GM19395 (cell line): ENCODE results near the gene MYH13.

Source experiments
- ATAC-seq: cut with Tn5 transposase; IDR thresholded peaks from one replicate; pipeline ENCODE4 v1.9.1; 2021; ENCODE audit warnings: mild to moderate bottlenecking, moderate library complexity; ENCODE audit not compliant: unreplicated experiment

The MYH13 gene

DNA sequence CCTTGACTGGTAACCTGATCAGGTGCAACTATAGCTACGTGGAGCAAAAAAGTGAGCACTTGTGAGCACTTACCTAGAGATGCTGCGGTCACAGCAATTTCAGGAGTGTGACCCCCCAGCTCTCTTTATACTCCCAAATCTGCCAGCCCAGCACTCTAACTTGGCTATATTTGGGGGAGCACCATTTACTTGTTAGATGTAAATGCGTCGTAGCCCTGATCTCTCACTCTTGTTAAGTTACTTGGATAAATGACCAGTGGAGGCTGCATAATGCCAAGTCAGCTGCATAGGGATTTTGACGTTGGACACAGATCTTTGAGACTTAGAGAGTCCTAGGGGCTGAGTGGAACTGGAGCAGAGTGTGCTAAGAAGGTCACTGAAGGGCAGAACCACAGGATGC lies at the start of gene MYH13:
MYH13 (minus strand) TSS at position 101 of the 400 bp plus-strand sequence. CDS start 8,476 bp downstream, outside the sequence.
- ATAC-seq, result no peak

DNA sequence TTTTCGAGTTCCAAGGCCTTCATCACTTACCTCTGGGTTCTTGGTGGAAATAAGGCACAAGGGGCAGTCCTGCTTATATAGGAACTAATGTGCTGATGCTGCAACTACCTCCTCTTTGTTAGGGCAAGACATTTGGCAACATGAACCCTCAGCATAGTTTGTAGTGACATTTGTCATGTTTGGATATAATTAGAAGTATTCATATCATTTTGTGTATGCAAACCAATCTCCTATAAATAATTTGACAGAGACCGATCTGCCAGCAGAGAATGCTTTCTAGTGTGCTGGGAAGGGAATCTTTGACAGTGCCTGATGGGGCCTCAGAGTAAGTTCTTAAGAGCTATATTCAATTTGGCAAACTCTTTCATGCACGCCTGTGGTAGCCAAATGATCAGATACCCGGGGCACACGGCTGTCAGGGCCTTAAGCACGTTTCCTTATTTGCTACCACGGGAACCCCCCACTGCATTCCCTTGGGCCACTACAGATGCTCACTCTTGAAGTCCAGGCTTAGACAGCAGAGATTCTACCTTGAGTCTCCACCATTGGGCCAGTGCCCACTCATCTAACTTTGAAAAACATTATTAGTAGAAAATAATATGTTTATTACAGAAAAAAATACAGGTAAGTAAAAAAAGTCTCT lies 49.2 kb upstream of the MYH13 start, which contains the start of gene MYH8:
MYH8 (minus strand) TSS at position 51 of the 643 bp plus-strand sequence. CDS start 1,723 bp downstream, outside the sequence.
- no peak for ATAC-seq

DNA sequence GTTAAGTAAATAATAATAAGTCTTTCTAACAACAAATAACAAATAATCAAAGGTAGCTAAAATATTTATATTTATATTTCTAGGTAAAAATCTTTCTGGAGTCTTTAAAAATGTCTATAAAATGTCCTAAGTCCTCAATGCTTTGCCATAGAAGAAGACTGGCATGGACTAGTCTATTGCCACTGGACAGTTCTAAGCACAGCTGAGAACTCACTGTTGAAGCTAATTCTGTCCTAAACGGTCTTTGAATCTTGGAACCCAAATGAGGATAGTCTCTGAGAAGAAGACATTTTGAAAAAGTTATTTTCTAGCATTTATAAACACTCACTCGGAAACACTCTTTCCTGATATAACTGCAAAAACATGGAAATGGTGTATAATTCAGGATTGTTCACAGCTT lies 48.4 kb upstream of the MYH13 start:
- no peak for ATAC-seq

DNA sequence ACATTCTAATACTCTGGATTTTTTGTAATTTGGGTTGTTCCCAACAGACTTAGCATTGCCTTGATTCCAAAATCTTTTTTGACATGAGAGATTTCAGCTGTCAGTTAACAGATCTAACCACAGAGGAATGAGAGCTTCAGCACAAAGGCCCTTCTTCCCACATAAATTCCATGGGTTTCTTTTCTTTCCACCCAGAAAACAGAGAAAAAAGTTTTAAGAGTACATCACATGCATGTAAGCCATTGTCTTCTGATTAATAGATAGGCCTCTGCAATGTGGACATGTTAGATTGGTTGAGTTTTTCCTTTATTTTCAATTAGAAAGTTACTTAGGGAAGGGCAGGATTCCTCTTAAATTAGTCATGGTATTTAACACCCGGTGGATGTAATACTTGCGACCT lies 48.0 kb upstream of the MYH13 start:
- no peak for ATAC-seq

DNA sequence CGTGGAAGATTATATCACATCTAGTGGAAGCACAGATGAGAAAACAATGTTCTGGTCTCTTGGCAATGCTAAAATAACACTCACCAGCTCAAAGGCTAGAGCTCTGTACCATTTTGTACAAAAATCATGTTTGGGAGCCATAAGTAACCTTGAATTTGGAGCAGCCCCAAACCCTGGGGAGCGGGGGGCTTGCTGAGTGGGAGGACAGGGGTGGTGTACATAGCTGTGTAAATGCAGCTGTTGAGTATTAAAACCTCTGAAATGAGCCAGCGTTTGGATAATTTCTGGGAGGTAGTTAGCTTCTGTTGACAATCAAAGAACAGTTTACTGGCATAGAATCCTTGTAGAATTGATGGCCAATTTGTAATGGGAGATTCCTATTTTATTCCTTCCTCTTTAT lies 44.6 kb upstream of the MYH13 start:
- no peak for ATAC-seq

DNA sequence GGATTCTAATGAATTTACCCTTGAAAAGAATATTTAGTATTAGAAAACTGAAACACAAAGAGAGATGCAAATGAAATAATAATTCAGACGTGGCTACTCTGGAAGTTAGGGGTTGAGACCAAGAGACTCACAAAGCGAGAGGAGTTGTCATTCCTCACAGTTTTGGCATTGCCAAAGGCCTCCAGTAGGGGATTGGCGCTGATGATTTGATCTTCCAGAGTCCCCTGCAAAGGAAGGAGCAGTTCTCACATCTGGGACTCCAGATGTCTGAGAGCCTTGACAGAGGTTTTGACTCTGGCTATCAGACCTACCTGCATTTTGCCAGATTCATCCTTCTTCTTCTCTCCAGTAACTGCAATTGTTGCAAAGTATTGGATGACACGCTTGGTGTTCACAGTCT lies 42.4 kb upstream of the MYH13 start:
- no peak for ATAC-seq

DNA sequence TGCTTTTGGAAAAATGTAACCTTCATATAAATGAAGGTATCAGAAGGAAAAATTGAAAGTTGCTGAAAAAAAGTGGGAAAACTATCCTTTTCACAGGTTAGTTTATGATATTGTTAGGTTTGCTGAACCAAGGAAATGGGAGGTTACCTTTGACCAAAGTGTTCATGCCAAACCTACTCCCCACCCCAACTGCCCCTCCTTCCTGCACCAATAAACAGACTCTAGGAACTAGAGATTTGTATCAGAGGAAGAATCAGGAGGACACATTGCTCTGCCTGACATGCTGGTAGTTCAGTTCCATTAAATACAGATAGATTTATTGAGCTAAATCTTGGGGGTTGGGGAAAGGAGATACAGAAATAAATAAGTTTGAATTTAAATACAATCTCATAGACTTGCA lies 30.8 kb upstream of the MYH13 start:
- no peak for ATAC-seq

DNA sequence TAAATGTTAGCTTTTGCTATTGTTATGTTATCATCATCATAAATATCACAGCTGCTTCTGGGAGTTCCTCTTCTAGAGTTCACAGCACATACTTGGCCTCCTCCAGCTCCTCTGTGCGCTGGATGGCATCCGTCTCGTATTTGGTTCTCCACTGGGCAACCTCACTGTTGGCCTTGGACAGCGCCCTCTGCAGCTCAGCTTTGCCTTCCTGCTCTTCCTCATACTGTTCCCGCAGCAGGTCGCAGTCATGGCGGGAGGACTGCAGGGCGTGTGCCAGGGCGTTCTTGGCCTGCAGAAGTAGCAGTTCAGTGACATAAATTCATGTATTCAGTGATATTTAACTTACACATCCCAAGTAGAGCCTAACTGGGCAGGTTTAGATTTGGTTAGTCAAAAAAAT lies 25.5 kb upstream of the MYH13 start:
- no peak for ATAC-seq

DNA sequence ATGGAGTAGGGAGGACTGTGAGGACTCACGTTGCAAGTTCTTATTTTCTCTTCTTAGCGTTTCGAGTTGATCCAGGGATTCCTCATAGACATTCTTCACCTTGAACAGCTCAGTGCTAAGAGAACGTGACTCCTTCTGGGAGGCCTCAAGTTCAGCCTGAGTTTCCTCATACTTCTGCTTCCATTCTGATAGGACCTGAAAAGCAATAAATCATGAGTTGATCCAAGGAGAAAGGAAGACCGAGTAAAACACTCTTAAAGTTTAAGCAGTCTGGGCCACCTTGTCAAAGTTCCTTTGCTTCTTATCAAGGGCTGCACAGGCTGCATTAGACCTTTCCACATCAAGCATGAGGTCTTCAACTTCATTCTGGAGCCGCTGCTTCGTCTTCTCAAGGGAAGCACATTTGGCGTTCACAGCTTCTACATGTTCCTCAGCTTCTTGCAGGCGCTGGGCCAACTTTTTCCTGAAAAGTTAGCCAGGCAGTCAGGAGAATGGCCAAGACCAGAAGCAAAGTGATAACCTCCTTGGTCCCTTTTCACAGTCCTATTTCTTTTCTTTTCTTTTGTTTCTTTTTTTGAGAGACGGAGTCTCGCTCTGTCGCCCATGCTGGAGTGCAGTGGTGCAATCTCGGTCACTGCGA lies 23.8 kb upstream of the MYH13 start:
- no peak for ATAC-seq

DNA sequence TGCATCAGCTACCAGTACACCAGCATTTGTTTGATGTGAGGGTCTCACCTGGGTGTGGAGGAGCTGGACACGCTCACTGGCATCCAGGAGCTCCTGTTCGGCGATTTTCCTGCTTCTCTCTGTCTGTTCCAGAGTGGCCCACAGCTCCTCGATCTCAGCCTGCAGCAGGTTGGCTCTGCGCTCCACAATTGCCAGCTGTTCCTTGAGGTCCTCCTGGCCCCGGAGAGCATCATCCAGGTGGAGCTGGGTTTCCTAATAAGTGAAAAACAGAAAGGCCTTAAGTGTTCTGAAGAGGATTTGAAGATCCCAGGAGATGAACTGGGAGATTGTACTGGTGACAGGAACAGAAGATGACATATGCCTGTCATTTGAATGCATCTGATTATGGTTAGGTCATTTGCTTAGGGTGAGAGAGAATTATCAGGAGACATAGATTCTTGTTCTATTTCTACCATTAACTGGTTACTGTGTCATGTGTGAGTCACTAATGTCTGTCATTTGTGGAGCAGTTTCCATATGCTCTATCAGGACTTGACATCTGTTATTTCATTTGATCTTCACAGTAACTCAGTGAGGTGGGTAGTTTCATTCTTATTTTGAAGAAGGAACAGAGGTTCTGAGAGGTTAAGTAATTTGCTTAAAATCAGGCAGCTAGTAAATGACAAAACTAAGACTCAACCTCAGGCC lies 21.5 kb upstream of the MYH13 start:
- ATAC-seq, result no peak

DNA sequence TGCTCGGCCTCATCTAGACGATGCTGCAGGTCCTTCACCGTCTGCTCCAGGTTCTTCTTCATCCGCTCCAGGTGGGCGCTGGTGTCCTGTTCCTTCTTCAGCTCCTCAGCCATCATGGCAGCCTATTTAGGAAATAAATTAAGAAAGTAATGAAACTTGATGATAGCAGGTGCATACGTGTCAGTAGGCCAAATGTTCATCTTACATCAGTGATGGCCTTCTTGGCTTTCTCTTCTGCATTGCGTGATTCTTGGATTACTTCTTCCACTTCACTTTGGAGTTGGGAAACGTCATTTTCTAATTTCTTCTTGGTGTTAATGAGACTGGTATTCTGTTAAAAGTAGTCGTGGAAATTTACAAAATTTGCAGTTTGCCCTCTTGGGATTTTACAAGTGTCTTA lies 20.1 kb upstream of the MYH13 start:
- ATAC-seq, result no peak

DNA sequence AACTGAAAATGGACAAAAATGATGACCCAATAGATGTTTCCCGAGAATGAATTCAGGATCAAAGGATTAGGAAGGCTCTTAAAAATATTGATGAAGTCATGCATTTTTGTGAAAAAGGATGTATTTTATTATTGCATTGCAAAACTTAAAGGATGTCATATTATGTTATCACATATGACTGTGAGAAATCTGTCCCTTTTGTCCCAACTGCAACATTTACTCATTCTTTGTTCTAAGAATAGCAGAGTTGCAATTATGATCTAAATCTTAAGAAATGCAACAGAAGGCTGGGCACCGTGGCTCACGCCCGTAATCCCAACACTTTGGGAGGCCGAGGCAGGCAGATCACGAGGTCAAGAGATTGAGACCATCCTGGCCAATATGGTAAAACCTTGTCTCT lies 13.1 kb upstream of the MYH13 start:
- no peak for ATAC-seq

DNA sequence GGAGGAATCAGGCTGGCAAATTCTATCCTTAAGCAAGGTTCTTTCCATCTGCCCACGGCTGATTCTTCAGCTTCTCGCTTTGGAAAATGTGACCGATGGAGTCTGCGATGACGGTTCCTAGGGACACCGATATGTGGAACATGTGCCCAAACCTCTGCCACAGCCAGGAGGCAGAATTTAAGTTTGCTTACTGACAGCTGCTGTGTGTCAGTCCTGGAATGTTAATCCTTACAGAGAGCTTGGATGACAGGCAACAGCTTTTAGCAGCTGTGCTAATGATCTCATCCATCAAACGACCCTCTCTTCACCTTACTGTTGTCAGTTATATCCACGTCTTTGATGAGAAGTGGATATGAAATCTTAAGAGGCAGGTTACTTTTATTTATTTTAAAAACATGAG lies 11.4 kb upstream of the MYH13 start:
- no peak for ATAC-seq

DNA sequence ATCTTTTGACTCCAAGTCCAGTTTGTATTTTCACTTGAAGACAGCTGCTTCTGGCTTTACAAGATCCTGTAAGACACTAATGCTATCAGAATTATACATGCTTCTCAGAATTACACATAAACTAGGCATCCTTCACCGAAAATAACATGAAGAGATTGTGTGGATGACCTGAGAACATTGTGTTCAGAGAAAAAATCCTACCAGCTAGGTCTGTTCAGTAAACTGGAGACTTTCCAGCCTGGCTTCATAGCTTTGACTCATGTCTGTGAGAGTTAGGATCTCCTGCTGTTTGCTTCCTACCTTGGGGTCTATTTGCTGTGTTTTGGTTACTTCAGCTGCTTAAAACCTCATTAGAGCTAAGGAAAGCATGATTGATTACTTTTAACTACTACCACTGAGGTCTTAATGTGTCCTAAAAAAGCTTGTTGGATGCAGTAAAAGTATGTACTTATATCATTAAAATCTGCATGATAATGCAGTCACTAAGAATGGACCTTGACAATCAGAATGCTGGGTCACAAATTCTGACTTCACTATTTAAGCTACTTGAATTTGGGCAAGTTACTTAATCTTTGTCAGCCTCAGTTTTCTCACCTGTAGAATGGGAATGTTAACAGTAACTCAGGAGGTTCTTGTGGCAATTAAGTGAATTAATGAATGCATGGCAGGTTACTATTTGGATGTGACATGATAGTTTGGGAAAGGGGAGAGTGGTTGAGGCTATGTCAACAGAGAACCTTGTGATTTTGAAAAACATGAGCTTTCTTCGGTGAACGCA lies 8.0 kb upstream of the MYH13 start:
- ATAC-seq, result no peak

DNA sequence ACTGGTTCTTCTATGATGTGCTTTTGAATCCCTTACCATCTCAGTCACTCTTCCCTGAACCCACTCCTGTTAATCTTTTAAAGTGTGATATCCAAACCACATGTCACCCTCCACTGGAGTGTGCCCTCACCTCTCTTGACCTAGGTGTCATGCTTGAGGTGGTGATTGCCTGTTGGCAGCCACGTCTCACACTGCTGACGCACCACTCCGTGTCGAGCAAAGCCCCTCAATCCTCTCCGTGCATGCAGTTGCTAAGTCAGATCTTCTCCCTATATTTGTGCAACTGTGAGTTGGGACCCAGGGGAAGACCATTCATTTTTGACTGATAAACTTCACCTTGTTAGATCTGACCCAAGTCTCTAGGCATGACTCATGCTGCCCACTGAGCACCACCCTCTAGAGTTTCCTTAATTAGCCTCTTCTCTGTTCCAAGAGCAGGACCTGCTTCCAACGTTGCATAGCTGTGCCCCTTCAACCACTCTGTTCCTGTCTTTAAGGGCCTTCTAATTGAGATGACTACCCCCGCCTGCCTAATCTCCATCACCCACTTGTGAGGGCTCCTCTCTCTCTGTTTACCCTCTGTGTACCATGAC lies 2.7 kb downstream of the MYH13 start:
- ATAC-seq, result no peak

DNA sequence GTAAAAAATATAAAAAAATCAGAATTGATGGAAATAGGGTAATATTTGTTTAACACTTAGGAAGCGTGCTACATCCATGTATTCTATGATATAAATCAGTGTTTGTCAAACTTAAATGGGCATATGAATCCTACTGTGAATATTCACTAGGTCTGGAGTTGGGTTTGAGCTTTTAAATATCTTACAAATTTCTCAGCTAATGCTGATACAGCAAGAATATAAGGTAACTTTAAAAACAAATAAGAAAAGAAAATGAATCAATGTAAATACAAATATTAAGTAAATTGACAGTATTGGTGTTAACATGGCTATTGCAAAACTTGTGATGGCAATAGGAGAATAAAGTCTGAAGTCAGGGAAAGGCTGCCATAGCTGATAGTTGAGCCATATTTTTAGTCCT lies 3.6 kb downstream of the MYH13 start:
- no peak for ATAC-seq

DNA sequence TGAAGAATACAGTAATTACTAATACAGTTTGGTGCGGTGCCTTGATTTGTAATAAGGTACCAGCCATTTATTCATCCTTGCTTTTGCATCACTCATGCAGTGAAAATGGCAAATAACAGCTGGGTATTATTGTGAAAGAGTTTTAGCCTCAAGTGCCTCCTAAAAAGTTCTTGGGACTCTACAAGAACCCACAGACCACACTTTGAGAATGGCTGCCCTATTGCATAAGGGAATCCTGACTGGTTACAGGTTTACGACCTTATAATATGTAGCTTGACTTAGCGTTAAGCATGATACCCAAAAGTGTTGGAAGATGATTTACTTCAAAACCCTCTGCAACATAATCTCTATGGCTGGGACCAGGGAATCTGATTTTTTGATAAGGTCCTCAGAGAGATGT lies 4.2 kb downstream of the MYH13 start:
- ATAC-seq, result no peak

DNA sequence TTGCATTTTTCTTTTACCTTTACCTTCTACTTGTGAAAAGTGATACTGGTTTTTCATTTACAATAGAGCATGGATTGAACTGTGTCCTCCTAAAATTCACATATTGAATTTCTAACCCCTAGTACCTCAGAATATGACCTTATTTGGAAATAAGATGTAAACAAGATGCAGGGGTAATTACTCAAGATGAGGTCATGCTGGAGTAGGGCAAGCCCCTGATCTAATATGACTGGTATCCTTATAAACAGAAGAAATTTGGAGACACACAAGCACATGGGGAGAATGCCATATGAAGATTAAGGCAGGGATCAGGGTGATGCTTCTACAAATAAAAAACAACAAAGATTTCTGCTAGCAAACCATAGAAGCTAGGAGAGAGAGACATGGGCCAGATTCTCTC lies 12.2 kb downstream of the MYH13 start:
- ATAC-seq, result no peak

DNA sequence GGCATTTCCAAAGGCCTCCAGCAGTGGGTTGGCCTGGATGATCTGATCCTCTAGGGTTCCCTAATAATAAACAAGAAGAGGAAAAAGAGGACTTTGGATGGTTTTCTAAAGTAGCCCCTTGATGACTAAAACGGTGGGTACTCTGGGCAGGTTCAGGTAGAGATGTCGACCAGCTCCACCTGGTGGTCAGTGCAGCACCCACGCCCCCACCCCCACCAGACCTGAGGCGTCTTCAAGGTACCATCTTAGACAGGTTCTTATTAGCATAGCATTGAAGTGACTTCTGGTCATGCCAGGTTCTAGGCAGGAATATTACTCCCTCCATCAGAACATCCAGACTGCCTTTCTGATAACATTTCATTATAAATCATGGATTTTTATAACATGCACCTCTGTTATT lies 15.0 kb downstream of the MYH13 start:
- no peak for ATAC-seq

DNA sequence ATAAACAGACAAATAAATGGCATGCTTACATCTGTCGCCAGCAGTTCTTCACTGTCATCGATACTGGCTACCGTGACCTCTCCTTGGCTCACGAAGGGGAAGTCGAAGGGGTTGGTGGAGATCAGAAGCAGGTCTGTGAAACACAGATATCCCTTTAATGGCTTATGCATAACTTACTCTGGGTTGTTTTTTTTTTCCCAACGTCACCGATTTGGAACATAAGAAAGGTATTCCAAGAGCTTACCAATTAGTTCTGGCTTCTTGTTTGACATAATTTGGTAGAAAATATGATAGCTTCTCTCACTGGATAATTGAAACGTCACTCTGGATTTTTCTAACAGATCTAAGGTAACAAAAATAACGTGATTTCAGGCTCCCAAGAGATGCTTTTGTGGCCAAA lies 18.2 kb downstream of the MYH13 start:
- ATAC-seq, result no peak

DNA sequence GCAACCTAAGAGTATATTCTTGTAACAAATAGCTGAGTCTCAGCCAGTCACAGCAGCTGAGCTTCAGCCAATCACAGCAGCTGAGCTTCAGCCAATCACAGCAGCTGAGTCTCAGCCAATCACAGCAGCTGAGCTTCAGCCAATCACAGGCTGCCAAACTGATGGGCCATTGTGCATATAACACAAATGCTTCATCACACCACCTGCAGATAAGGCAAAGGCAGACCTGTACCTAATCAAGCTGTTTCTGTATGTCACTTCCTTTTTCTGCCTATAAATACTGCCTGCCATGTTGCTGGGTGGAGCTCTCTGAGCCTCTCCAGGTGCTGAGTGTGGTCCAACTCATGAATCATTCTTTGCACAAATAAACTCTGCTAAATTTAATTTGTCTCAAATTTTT lies 19.9 kb downstream of the MYH13 start:
- ATAC-seq, result no peak
